GM19397 (cell line): ENCODE results near the gene ZSCAN26.
"Not testable (repeated sequence)": the region's sequence is repeated elsewhere in the genome, so short reads cannot be mapped to it uniquely, and the experiment has no call there.

Experiments
- ATAC-seq: cut with Tn5 transposase; IDR thresholded peaks from one replicate; pipeline ENCODE4 v1.9.1; 2021; ENCODE audit warnings: mild to moderate bottlenecking, moderate library complexity; ENCODE audit not compliant: unreplicated experiment

The ZSCAN26 gene

DNA sequence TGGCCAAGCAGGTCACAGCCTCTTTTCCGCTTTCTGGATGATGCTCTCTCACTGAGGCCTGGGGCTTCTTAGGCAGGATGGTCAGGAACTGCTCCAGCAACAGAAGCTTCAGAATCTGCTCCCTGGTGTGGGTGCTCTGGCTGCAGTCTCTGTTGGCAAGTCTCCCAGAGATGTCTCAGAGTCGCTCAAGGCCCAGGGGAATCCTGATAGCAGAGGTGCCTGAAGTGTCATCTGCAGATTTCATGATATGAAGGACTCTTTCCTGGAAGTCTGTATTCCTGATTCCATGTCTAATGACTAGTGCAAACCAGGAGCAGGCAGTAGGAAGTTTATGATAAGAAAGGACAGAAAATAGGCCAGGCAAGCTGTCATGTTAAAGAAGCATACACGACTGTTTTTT lies 48.7 kb downstream of the ZSCAN26 start:
- ATAC-seq, result no peak

- ATAC-seq, result not testable (repeated sequence)
These were observed 50.9 kb downstream of the ZSCAN26 start for GRCh38 chr6:28317866-28318265.

DNA sequence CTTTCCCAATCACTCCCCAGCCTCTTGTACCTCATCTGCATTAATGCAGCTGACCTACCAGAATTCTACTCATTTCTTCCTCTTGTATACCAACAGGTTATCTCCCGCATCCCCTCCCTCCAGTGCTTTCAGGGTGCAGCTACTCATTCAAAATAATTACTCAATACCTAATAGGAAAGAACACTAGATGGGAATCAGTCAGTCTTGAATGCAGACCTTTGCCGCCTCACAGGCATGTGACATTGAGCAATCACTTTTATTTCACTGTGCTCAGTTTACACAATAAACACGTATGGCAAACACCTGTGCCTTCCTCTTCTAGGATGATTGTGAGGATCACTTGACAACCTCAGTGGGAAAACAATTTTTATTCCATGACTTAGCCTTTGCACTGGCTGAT lies 55.7 kb downstream of the ZSCAN26 start:
- no peak for ATAC-seq

DNA sequence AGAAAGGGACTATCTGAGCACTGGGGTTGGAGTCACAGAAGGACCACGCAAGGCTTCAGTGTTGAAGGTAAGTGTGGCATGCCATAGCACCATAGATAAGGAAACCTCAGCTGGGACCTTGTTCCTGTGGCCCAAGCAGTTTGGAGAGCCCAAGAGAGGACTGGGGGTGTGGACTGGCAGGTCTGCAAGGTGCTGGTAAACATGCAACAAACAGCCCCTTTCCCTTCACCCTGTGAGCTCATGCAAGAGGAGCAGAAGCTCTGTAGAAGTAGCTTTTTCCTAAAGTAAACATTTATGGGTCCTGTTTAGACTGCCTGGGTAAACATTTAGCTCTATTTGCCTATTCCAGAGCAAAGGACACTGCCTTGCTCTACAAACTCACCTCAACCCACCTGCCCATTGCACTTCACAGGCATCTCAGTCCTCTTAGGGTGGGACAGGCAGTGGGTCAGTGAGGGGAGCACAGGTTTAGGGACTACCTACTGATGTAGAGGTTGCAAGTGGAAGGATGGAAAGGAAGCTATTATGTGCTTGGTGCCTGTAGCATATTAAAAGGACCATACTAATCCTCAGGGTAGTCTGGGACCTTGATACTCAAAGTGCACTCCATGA lies 57.0 kb downstream of the ZSCAN26 start:
- no peak for ATAC-seq

- ATAC-seq, result no peak
These were observed 59.5 kb downstream of the ZSCAN26 start for GRCh38 chr6:28326371-28326948.
